H1 (cell line): ENCODE results near the gene ASCL2. TPM values are rescaled to one million over a fixed set of nuclear protein-coding genes. Genes with fewer than 3 reads are reported as not detected.

Experiments
- CTCF ChIA-PET: fragments of 300-600 bp; sonication (Branson Sonifier 250); formaldehyde crosslinking; loops from one replicate; lab custom pipeline; 2021; ENCODE audit not compliant: partially characterized antibody; lab: Charles Lee
- POLR2A ChIA-PET: fragments of 300-600 bp; sonication (Branson Sonifier 250); formaldehyde crosslinking; loops from one replicate; lab custom pipeline; 2021; ENCODE audit warnings: inconsistent platforms; ENCODE audit not compliant: partially characterized antibody; lab: Charles Lee
- DNase-seq, 2 experiments: peaks; one replicate each; pipeline versions ENCODE4 v3.0.0 to v3.0.0-alpha.2; 2010 to 2022; ENCODE audit warnings: low spot score in 2 of 2, low read depth in 1 of 2, mixed read lengths in 1 of 2
- FAIRE-seq: peaks from 2 replicates; lab custom pipeline; 2011; peaks lifted over from hg19 to GRCh38; lab: Jason Lieb, UNC
- H2AFZ ChIP-seq: 2 replicates; pipeline ENCODE4 v1.8.1; 2012; ENCODE audit warnings: low read length, inconsistent platforms
- H2AK5ac ChIP-seq: 2 replicates; pipeline ENCODE4 v1.6.1; 2013; ENCODE audit warnings: low read depth, low read length
- H2BK120ac ChIP-seq: replicated peaks from 2 replicates; pipeline ENCODE3; 2013; ENCODE audit warnings: low read depth, low read length, inconsistent platforms
- H2BK12ac ChIP-seq: 2 replicates; pipeline ENCODE4 v1.6.1; 2013; ENCODE audit warnings: low read depth, low read length
- H2BK15ac ChIP-seq: 2 replicates; pipeline ENCODE4 v1.6.1; 2013; ENCODE audit warnings: low read length
- H2BK20ac ChIP-seq: 2 replicates; pipeline ENCODE4 v1.6.1; 2013; ENCODE audit warnings: low read length
- H2BK5ac ChIP-seq: 2 replicates; pipeline ENCODE4 v1.6.1; 2013; ENCODE audit warnings: low read depth, low read length
- H3K14ac ChIP-seq: 2 replicates; pipeline ENCODE4 v1.6.1; 2013; ENCODE audit warnings: inconsistent platforms; ENCODE audit not compliant: insufficient read length
- H3K18ac ChIP-seq: 2 replicates; pipeline ENCODE4 v1.6.1; 2013; ENCODE audit warnings: low read length; ENCODE audit errors: extremely low read depth
- H3K23ac ChIP-seq: 2 replicates; pipeline ENCODE4 v1.6.1; 2013; ENCODE audit warnings: inconsistent platforms; ENCODE audit not compliant: insufficient read length
- H3K23me2 ChIP-seq: 2 replicates; pipeline ENCODE4 v1.6.1; 2013; ENCODE audit warnings: low read depth, low read length
- H3K27ac ChIP-seq: 2 replicates; pipeline ENCODE4 v1.6.1; 2011; ENCODE audit warnings: low read depth, low read length, inconsistent platforms
- H3K27me3 ChIP-seq, 4 experiments: replicated peaks in 1 of 4; 1 replicate in 1 of 4; 2 replicates in 3 of 4; pipeline versions ENCODE4 v1.6.1 to v1.8.1; 2011 to 2013; ENCODE audit warnings: low read length in 3 of 4, mild to moderate bottlenecking in 3 of 4, inconsistent platforms in 2 of 4, mixed read lengths in 2 of 4, moderate library complexity in 1 of 4; ENCODE audit not compliant: control insufficient read depth in 3 of 4, insufficient read depth in 3 of 4; ENCODE audit errors: extremely low read depth in 1 of 4
- H3K36me3 ChIP-seq, 4 experiments: 2 replicates each; pipeline versions ENCODE4 v1.6.1 to v1.8.1; 2011 to 2013; ENCODE audit warnings: mild to moderate bottlenecking in 4 of 4, low read length in 3 of 4, moderate library complexity in 2 of 4, control low read depth in 1 of 4, inconsistent platforms in 1 of 4; ENCODE audit not compliant: insufficient read depth in 4 of 4, control insufficient read depth in 2 of 4
- H3K4ac ChIP-seq: replicated peaks from 2 replicates; pipeline ENCODE3; 2013; ENCODE audit warnings: low read length, low read depth, mixed read lengths, inconsistent platforms; ENCODE audit not compliant: insufficient read length
- H3K4me1 ChIP-seq, 4 experiments: replicated peaks in 1 of 4; 1 replicate in 1 of 4; 2 replicates in 3 of 4; pipeline versions ENCODE4 v1.6.1 to v1.8.1; 2011 to 2013; ENCODE audit warnings: low read length in 3 of 4, inconsistent platforms in 2 of 4, mixed read lengths in 1 of 4; ENCODE audit not compliant: insufficient read depth in 4 of 4, control insufficient read depth in 3 of 4
- H3K4me2 ChIP-seq, 2 experiments: 2 replicates each; pipeline versions ENCODE4 v1.6.1 to v1.8.1; 2011 to 2013; ENCODE audit warnings: low read depth in 2 of 2, low read length in 2 of 2, control low read depth in 1 of 2, inconsistent platforms in 1 of 2, mild to moderate bottlenecking in 1 of 2; ENCODE audit not compliant: insufficient read depth in 1 of 2
- H3K4me3 ChIP-seq, 4 experiments: fragments of 200-600, 300-600 bp in 1 of 4; sonication (generic), shearing (Covaris generic), sonication (Bioruptor Twin) in 1 of 4; 2 replicates each; pipeline versions ENCODE4 v1.5.1 to v1.8.1; 2011 to 2016; ENCODE audit warnings: low read length in 4 of 4, low read depth in 3 of 4, control low read depth in 2 of 4, inconsistent platforms in 2 of 4, mild to moderate bottlenecking in 2 of 4, mixed read lengths in 1 of 4, moderate library complexity in 1 of 4; ENCODE audit not compliant: insufficient read depth in 2 of 4; ENCODE audit errors: extremely low read depth in 1 of 4
- H3K56ac ChIP-seq: replicated peaks from 2 replicates; pipeline ENCODE3; 2013; ENCODE audit warnings: low read depth, mild to moderate bottlenecking, mixed read lengths, low read length, inconsistent platforms; ENCODE audit not compliant: insufficient read length
- H3K79me1 ChIP-seq: 2 replicates; pipeline ENCODE4 v1.6.1; 2013; ENCODE audit warnings: low read depth, low read length, control low read depth
- H3K79me2 ChIP-seq, 2 experiments: 2 replicates each; pipeline versions ENCODE4 v1.6.1 to v1.8.1; 2012 to 2013; ENCODE audit warnings: low read length in 2 of 2, mild to moderate bottlenecking in 2 of 2, inconsistent platforms in 1 of 2; ENCODE audit not compliant: insufficient read depth in 2 of 2, control insufficient read depth in 1 of 2
- H3K9ac ChIP-seq, 4 experiments: replicated peaks in 1 of 4; 1 replicate in 1 of 4; 2 replicates in 3 of 4; pipeline versions ENCODE4 v1.6.1 to v1.8.1; 2011 to 2013; ENCODE audit warnings: low read depth in 3 of 4, low read length in 3 of 4, control low read depth in 2 of 4, mild to moderate bottlenecking in 2 of 4, moderate library complexity in 2 of 4, inconsistent platforms in 1 of 4; ENCODE audit errors: extremely low read depth in 1 of 4
- H3K9me3 ChIP-seq, 2 experiments: 2 replicates each; pipeline versions ENCODE4 v1.6.1 to v1.8.1; 2012 to 2013; ENCODE audit warnings: mild to moderate bottlenecking in 2 of 2, moderate library complexity in 2 of 2, control low read depth in 1 of 2, inconsistent platforms in 1 of 2, low read depth in 1 of 2, low read length in 1 of 2, mixed read lengths in 1 of 2; ENCODE audit not compliant: insufficient read depth in 2 of 2
- H4K20me1 ChIP-seq, 2 experiments: replicated peaks in 1 of 2; 2 replicates each; pipeline versions ENCODE3 to v1.8.1; 2011 to 2013; ENCODE audit warnings: inconsistent platforms in 2 of 2, low read length in 2 of 2, mild to moderate bottlenecking in 1 of 2; ENCODE audit not compliant: insufficient read depth in 2 of 2, control insufficient read depth in 1 of 2
- H4K5ac ChIP-seq: 2 replicates; pipeline ENCODE4 v1.6.1; 2013; ENCODE audit warnings: low read length, low read depth, mixed read lengths, inconsistent platforms; ENCODE audit not compliant: insufficient read length
- H4K8ac ChIP-seq: 2 replicates; pipeline ENCODE4 v1.8.0; 2013; ENCODE audit warnings: mild to moderate bottlenecking, moderate library complexity, low read length, inconsistent platforms; ENCODE audit not compliant: insufficient read depth; ENCODE audit errors: extremely low read depth
- H4K91ac ChIP-seq: replicated peaks from 2 replicates; pipeline ENCODE3; 2013; ENCODE audit warnings: low read length, mixed read lengths, inconsistent platforms; ENCODE audit not compliant: insufficient read length
- GTF2F1 ChIP-seq: IDR thresholded peaks from 2 replicates; pipeline ENCODE4 v1.6.1; 2012; ENCODE audit warnings: low read depth, low read length, improper control_type of control experiment, borderline replicate concordance
- KDM5A ChIP-seq: fragments of 200-600 bp; IDR thresholded peaks from 2 replicates; pipeline ENCODE4 v1.7.1; 2012; ENCODE audit warnings: mild to moderate bottlenecking, low read length, inconsistent platforms, mixed read lengths
- NANOG ChIP-seq: IDR thresholded peaks from 2 replicates; pipeline ENCODE4 v1.6.1; 2011; ENCODE audit warnings: low read length, low read depth, mild to moderate bottlenecking, inconsistent platforms; ENCODE audit not compliant: insufficient read depth, poor library complexity, severe bottlenecking
- RAD21 ChIP-seq, 2 experiments: IDR thresholded peaks in 1 of 2; conservative IDR thresholded peaks in 1 of 2; 2 replicates each; pipeline ENCODE4 v1.6.1; 2011; ENCODE audit warnings: low read depth in 2 of 2, low read length in 2 of 2, improper control_type of control experiment in 1 of 2, inconsistent platforms in 1 of 2, mild to moderate bottlenecking in 1 of 2, moderate library complexity in 1 of 2
- RFX5 ChIP-seq: IDR thresholded peaks from 2 replicates; pipeline ENCODE4 v1.6.1; 2011; ENCODE audit warnings: low read depth, low read length, improper control_type of control experiment, borderline replicate concordance
- RNF2 ChIP-seq: fragments of 200-900, 300-1000 bp; sonication (generic); IDR thresholded peaks from 2 replicates; pipeline ENCODE4 v1.7.1; 2016; ENCODE audit warnings: borderline replicate concordance, low read depth, mild to moderate bottlenecking, antibody characterized with exemption, low read length; ENCODE audit not compliant: poor library complexity, severe bottlenecking; ENCODE audit errors: missing control alignments
- SIN3A ChIP-seq, 2 experiments: IDR thresholded peaks in 1 of 2; conservative IDR thresholded peaks in 1 of 2; 2 replicates each; pipeline ENCODE4 v1.6.1; 2011 to 2012; ENCODE audit warnings: low read length in 2 of 2, improper control_type of control experiment in 1 of 2, low read depth in 1 of 2, mild to moderate bottlenecking in 1 of 2
- SP1 ChIP-seq: IDR thresholded peaks from 2 replicates; pipeline ENCODE4 v1.6.1; 2011; ENCODE audit warnings: low read depth, low read length
- SP4 ChIP-seq: IDR thresholded peaks from 2 replicates; pipeline ENCODE4 v1.6.1; 2012; ENCODE audit warnings: low read length, inconsistent platforms
- SRF ChIP-seq: IDR thresholded peaks from 2 replicates; pipeline ENCODE4 v1.6.1; 2011; ENCODE audit warnings: mild to moderate bottlenecking, low read depth, low read length, moderate library complexity
- WGBS, 2 experiments: shearing (Covaris generic) in 1 of 2; methylation state at CpG; one replicate each; pipeline versions ENCODE4 v1.1.6 to v1.1.7; 2013 to 2015; ENCODE audit warnings: low lambda C conversion rate in 2 of 2, mixed read lengths in 2 of 2, inconsistent platforms in 1 of 2, low coverage in 1 of 2, missing lambda C conversion rate in 1 of 2; ENCODE audit not compliant: insufficient replicate concordance in 2 of 2, insufficient coverage in 1 of 2, insufficient read length in 1 of 2; ENCODE audit errors: extremely low coverage in 1 of 2, missing lambda C conversion rate in 1 of 2; 5-methylcytosine and 5-hydroxymethylcytosine counted together
- polyA plus RNA-seq, 7 experiments: library from polyadenylated mRNA; depleted of rRNA in 3 of 7; stranded (reverse) in 5 of 7; unstranded in 2 of 7; fragments of >200 nt in 5 of 7; fragments of 200-250 nt in 2 of 7; gene quantifications; 1 replicate in 5 of 7; 2 replicates in 1 of 7; 4 replicates in 1 of 7; pipeline versions ENCODE4 v1.2.1 to v1.2.3, GENCODE V29; 2011 to 2013; ENCODE audit warnings: missing spikeins in 2 of 7, mixed read lengths in 2 of 7
- total RNA-seq: library from RNA; stranded (reverse); fragmentation: NEBNext Ultra II Directional; extraction: Animal tissue kit (Norgen Biotek cat#: 25700); gene quantifications from 2 replicates; pipeline ENCODE4 v1.2.1, GENCODE V29; 2021
- TF ChIP-seq, protein P1 (sequence below): IDR thresholded peaks from 2 replicates; pipeline ENCODE4 v1.6.1; 2012; ENCODE audit warnings: inconsistent platforms

ASCL2 gene
- total and polyA plus RNA-seq, 2 of the 8 experiments (the other 6 are each of a cell fraction or from before 2014, with no cell fraction given): 0.51 to 0.56 TPM

DNA sequence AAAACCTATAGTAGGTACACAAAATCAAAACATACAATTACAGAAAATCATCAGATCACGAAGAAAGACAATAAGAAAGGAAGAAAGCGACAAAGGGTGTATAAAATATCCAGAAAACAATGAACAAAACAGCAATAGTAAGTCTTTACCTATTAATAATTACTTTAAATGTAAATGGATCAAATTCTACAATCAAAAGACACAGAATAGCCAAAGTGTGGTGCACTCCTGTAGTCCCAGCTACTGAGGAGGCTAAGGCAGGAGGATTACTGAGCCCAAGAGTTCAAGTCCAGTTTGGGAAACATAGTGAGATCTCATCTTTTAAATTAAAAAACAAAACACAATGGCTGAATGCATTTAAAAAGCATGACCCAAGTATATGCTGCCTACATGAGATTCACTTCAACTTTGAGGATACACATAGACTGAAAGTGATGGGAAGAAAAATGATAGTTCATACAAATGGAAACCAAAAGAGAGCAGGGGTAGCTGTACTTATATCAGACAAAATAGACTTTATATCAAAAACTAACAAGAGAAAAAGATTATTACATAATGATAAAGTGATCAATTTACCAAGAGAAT lies 40.6 kb downstream of the ASCL2 start:
- Histone ChIP-seq H3K27ac (no peak overlapping the region), H3K56ac (no peak overlapping the region), H3K4me2 (no peak overlapping the region), H3K36me3 (no peaks in the 10 kb centered on the region), H4K5ac (no peak overlapping the region), H4K91ac (no peak overlapping the region), H2BK20ac (no peak overlapping the region), H3K23ac (no peak overlapping the region), H3K9me3 (peaks cover 0 to 5% of the 10 kb centered on the region in 2 experiments; a peak in 1 of 4 replicates), H3K79me2 (no peaks in the 10 kb centered on the region), H2BK12ac (no peak overlapping the region), H3K4ac (no peak overlapping the region), H3K4me1 (peaks cover 0 to under 1% (median 0%) of the 10 kb centered on the region in 4 experiments; a peak in 1 of 7 replicates), H3K27me3 (peaks cover 0 to 2% (median 0%) of the 10 kb centered on the region in 4 experiments; a peak in 1 of 7 replicates), H3K9ac (no peak overlapping the region), H2BK120ac (no peak overlapping the region), H2AFZ (no peak overlapping the region), H2AK5ac (no peak overlapping the region), H3K79me1 (no peaks in the 10 kb centered on the region), H3K4me3 (no peak overlapping the region), H2BK5ac (no peak overlapping the region), H3K14ac (no peak overlapping the region), H3K18ac (no peak overlapping the region), H4K8ac (no peak overlapping the region), H3K23me2 (no peaks in the 10 kb centered on the region), H4K20me1 (no peaks in the 10 kb centered on the region), H2BK15ac (no peak overlapping the region)
- 72% methylated on average over 2 of the region's 2 CpGs; no CpG with 5 or more reads in 1 of the 2 experiments for WGBS, 2 experiments
- FAIRE-seq (no peak), DNase-seq (no peak)
- ChIA-PET POLR2A (interaction anchor here (0.6 kb wide), 1 partner anchor 925 kb away, joined by 3 read pairs; no protein-coding TSS in a partner anchor), CTCF (interaction anchor here (1.9 kb wide), 1 partner anchor 75 kb away, joined by 4 read pairs; no protein-coding TSS in a partner anchor)
- no peak for TF ChIP-seq KDM5A
- TF ChIP-seq GTF2F1: no peak
- TF ChIP-seq RAD21 (IDR thresholded peaks at IDR 0.05 in 1 of 2, conservative IDR thresholded peaks at IDR 0.05 in 1 of 2; ENCODE audit: low read depth in 2 of 2, low read length in 2 of 2): no peak
- TF ChIP-seq RFX5: no peak
- TF ChIP-seq RNF2: no peak
- no peak for TF ChIP-seq SIN3A (conservative IDR thresholded peaks at IDR 0.05 in 1 of 2, IDR thresholded peaks at IDR 0.05 in 1 of 2; ENCODE audit: low read depth in 1 of 2, low read length in 2 of 2)
- TF ChIP-seq NANOG: no peak
- TF ChIP-seq SRF: no peak
- no peak for TF ChIP-seq SP1
- no peak for TF ChIP-seq SP4
- TF ChIP-seq, protein P1, sequence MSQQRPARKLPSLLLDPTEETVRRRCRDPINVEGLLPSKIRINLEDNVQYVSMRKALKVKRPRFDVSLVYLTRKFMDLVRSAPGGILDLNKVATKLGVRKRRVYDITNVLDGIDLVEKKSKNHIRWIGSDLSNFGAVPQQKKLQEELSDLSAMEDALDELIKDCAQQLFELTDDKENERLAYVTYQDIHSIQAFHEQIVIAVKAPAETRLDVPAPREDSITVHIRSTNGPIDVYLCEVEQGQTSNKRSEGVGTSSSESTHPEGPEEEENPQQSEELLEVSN: no peak
